Peyer's patch (tissue), 4 donors: ENCODE data around the gene FUT8.

Source experiments
- POLR2A ChIP-seq, 2 donors: fragments of 450-650 bp; IDR thresholded peaks; one replicate each; pipeline ENCODE4 v1.5.1; 2017; ENCODE audit warnings: antibody characterized with exemption in 2 of 2, mild to moderate bottlenecking in 2 of 2, moderate library complexity in 2 of 2
- TF ChIP-seq, protein P1 (sequence below), 6 experiments: fragments of 450-650 bp in 4 of 6; fragments of 200-600 bp in 2 of 6; sonication (generic) in 1 of 6; IDR thresholded peaks; one replicate each; pipeline ENCODE4 v1.5.1; 2017 to 2019; ENCODE audit warnings: antibody characterized with exemption in 6 of 6, mild to moderate bottlenecking in 3 of 6, moderate library complexity in 1 of 6

DNA sequence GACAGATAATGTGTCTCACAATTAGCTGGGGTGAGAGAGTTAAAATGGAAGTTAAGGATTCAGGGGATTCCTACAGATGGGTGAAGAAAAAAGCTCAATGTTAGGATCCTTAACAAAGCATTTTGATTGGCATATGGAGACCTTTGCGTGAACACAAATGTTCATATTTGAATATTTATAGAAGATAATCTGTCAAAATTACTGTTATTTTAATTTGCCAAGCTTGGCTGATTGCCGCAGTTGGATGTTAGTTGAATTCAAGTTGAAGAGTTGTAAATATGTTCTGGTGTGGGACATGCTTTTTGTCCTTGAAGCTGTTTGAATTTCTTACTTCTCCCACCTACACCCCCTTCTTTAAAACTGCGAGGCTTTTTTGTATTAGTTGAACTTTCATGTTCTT is 91.2 kb downstream of the FUT8 start:
- TF ChIP-seq, protein P1, sequence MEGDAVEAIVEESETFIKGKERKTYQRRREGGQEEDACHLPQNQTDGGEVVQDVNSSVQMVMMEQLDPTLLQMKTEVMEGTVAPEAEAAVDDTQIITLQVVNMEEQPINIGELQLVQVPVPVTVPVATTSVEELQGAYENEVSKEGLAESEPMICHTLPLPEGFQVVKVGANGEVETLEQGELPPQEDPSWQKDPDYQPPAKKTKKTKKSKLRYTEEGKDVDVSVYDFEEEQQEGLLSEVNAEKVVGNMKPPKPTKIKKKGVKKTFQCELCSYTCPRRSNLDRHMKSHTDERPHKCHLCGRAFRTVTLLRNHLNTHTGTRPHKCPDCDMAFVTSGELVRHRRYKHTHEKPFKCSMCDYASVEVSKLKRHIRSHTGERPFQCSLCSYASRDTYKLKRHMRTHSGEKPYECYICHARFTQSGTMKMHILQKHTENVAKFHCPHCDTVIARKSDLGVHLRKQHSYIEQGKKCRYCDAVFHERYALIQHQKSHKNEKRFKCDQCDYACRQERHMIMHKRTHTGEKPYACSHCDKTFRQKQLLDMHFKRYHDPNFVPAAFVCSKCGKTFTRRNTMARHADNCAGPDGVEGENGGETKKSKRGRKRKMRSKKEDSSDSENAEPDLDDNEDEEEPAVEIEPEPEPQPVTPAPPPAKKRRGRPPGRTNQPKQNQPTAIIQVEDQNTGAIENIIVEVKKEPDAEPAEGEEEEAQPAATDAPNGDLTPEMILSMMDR (IDR thresholded peaks at IDR 0.05): no peak
- TF ChIP-seq POLR2A (IDR thresholded peaks at IDR 0.05): no peak
